GM18873 (cell line): ENCODE measurements around the gene TUBB1.
"Not testable (repeated sequence)": the region's sequence is repeated elsewhere in the genome, so short reads cannot be mapped to it uniquely, and the experiment has no call there.

ENCODE experiments used
- ATAC-seq: cut with Tn5 transposase; IDR thresholded peaks from one replicate; pipeline ENCODE4 v1.9.1; 2021; ENCODE audit warnings: mild to moderate bottlenecking, moderate library complexity, moderate number of reproducible peaks; ENCODE audit not compliant: unreplicated experiment, low FRiP score

The TUBB1 gene

DNA sequence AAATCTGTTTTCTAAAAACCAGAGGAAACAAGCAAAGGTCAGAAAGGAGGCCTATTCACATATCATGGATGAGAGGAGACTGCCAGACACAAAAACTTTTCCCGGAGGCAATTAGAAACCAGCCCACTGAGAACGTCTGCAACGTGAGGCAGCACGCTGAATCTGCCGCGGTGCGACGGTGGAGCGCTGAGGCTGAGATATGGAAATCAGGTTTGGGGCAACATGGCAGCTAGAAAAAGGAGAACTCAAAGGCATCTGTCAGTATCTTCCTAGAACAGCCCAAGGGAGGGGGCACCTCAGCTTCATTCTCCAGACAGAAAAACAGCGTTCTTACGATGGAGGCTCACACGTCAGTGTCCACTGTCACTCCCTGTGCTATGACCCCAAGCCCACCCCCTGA, 18.2 kb downstream of the TUBB1 start:
- ATAC-seq = no peak

DNA sequence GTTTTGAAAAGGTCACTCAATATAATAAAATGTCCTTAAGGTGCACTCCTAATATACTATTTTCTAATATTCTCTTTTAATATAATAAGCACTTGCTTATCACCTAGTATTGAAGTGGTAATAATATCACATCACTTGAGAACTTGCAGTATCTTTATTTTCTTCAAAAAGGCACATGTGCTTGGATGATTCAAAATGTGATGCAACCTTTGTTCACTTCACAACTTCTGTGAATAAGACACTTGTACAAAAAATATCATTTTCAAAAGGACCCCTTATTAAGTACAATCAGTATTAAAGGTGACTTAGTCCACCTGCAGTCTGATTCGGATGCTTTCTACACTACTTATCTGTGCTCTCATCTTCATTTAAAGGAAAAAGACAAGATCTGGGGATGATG, 20.0 kb downstream of the TUBB1 start:
- no peak for ATAC-seq

DNA sequence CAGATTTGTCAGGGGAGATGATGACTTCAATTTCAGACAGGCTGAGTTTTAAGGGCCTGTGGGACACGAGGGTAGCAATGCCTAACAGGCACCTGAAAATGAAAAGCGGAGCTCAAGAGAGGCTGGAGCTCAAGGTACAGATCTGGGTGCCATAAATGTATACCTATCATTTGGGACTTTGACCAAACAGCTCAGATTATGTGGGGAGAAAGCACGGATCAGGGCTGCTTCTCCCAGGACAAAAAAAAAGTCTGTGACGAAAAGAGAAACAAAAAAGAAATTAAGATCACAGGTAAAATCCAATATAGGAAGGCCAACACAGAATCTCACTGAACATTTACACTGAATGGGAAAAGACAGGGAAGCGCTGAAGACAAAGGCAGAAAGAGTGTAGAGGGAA, 21.4 kb downstream of the TUBB1 start:
- ATAC-seq = no peak

DNA sequence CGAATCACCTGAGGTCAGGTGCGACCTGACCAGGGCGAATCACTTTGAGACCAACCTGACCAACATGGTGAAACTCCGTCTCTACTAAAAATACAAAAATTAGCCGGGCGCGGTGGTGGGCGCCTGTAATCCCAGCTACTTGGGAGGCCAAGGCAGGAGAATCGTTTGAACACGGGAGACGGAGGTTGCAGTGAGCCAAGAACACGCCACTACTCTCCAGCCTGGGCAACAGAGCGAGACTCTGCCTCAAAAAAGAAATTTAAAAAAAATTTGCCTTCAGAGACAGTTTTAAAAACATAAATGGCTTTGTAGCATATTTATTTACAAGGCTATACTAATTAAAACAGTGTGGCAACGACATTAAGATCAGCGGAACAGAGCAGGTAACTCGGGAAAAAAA, 22.3 kb downstream of the TUBB1 start:
- ATAC-seq = not testable (repeated sequence)

DNA sequence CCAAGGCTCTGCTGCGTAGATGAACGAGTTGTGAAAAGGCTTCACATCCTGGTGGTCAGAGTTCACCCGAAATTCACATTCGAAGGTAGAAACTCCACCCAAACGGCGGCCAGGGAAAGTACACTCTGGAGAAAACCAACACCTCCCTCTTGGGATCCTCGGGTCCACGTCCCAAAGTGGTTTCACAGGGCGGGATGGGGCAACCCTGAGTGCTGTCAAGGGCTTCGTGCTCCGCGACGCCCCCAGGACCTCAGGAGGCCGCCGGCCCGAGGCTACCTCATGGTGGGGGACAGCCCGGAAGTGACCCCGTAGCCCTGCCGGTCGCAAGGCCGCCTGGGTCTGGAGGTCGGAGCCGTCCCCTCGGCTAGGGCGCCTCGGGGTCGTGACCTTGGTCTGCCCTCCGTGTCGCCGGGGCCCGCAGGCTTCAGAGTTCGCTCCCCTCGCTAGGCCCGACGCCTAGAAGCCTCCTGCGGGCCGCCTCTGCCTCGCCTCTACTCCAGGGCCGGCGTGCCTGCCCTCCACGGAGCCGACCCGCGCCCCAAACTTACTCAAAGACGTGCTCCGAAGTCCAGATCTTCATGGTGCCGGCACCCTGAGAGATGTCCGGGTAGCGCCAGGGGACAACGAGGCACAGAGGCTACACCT, 23.0 kb downstream of the TUBB1 start, which contains the start of gene PRELID3B:
Gene PRELID3B, minus strand, starts transcription at position 636 of the 645 bp plus-strand sequence. Its CDS starts 56 bp downstream, at position 580.
- ATAC-seq = peak; percentile 23

DNA sequence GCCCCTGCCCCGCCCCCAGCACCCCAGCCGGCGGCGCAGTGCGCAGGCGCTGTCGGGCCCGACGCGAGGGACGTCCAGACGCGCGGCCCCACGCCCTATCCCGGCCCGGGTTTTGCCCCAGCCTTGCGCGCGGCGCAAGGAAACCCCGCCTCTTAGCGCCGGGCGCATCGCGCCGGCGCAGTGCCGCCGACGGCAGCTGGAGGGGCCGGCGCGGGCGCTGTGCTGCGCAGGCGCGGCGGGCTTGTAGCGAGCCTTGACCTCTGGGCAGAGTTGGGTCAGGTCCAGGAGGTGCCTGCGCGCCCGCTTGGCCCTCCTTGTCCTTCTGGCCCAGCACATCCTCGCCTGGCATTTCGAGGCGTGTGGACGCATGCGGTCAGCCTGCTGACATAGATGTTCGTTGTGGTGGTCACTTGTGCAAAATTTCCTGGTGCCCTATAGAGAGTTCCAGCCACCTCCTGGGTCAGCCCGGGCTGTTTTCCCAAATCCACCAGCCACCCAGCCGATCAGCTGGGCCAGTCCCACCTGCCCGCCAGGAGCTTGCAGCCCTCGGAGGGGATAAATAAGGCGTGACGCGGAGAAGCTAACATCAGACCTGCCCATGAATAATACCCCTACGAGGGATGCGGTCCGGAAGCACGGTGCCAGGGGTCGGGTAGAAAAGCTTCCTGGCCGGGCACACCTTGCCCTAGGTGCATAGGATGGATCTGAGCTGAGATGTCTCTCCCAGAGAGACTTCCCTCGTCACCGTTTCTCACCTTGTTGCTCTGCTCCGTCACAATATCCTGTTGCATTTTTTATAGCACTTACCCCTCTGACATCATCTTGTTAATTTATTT, 23.8 kb downstream of the TUBB1 start:
- peak; percentile 81 for ATAC-seq

DNA sequence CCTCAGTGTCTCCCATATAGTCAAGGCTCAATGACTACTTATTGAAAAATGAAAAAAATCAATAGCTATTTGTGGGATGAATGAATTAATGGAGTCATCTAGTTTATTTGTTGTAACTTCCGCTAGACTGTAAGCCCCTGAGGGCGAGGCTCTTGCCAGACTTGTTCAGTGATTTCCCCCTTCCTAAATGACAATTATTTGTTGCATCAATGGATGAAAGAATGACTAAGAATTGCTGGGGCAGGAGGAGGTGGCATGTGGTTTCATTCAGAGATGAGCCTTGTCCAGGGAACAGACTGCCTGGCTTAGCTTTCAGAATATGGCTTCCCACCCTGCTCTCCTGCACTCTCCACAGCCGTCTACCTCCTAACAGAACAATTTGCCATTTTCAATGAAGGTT, 24.5 kb downstream of the TUBB1 start:
- no peak for ATAC-seq

DNA sequence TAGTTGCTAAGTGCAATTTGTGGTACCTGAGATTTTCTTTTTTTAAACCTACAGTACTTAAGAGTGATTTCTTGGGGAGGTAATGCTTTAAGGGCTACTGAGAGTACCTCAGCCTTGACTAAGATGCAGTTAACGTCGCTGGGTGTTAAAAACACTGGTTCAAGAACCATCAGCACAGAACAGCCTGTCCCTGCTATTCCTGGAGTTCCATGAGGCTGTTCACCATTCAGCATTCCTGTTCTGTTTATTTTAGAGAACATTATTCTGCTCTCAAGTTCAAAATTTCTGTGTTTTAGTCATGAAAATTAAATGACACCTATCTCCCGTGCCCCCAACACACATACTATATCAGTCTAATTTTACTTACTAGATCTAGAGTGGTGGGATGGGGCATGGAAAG, 25.1 kb downstream of the TUBB1 start:
- ATAC-seq = no peak

DNA sequence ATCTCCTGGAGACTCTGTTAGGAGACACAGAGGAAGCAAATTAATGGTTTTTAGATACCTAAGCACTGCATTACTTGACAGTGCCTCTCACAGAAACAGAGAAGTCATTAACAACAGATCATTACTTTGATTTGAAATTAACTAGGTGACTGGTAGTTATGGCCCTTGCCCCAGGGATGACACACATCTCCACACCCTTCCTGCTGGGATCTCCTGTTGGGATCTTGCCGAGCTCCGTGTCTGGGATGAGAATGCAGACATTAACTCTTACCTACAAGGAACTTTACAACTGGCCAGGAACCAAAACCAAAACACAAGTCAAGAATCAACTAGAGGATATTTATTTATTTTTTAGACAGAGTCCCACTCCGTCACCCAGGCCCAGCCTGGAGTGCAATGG, 25.6 kb downstream of the TUBB1 start:
- ATAC-seq = no peak

DNA sequence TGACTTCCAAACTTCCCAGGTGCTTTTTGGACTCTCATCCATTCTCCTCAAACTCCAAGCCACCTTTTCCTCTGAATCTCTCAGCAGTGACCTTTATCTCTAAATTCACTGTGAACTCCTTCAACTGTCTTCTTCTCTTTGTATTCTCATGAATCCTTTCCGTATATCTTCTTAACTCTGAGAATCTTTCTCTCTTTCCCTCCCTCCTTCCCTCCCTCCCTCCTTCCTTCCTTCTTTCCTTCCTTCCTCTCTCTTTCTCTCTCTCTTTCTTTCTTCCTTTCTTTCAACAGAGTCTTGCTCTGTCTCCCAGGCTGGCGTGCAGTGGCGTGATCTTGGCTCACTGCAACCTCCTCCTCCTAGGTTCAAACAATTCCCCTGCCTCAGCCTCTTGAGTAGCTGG, 27.6 kb downstream of the TUBB1 start:
- ATAC-seq = no peak

DNA sequence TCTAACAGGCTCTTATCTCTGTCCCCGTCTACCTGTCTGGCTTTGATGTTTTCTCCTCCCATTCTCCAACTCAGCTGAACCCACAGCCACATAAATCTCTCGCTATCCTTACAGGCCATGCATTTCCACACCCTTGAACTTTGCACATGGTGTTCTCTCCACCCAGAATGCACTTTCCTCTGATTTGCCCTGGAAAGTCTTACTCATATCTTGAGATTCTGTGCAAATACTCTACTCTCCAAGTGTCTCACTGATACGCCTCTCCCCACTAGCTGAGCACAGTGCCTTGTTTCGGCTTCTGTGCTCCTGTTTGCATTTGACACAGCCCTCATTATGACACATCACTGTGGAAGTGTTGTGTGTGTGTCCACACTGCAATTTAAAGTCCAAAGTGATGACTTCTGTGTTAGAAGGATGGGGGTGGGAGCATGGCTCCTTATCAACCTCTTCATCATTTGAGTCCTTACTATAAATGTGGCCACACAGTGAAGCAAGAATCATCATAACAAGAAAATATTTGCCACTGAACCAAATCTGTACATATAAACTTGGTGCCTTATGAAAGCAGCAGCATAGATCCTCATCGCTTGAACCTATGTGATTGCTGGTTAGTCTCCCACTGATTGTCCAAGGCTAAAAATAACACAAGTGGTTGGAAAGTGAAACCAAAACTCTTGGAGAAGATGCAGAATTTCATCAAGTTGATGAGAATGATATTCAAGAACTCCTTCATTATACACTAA, 28.9 kb downstream of the TUBB1 start:
- ATAC-seq = no peak

DNA sequence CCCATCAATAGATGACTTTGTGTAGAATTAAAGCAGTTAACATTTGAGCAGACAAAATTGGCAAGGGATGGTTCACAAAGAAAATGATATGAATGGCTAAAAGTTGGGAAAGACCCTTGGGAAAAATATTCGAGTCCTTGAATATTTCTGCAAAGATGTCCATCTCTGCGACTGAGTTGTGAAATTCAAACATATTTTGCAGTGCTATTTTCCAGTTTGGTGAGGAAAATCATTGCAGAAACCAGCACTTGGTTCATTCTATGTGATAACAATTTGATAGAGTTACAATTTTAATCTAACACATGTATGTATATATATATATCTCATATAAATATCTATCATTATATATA, 29.4 kb downstream of the TUBB1 start:
- no peak for ATAC-seq

DNA sequence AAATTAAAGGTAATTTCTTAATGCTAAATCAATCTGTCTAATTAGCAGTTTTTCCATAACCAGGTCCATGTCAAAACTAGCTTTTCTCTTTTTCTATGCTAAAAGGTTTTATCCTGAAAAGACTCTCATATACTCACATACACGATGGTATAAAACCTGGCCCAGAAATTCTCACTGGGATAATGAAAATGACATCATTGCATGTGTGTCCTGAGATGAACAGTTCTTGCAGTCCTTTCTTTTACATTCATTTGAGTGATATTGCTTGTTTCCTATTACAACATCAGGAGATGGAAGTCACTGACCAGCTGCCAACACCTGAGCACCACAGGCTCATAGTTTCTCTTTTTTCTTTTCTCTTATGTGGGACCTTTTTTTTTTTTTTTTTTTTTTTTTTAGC, 31.2 kb downstream of the TUBB1 start:
- ATAC-seq = no peak

DNA sequence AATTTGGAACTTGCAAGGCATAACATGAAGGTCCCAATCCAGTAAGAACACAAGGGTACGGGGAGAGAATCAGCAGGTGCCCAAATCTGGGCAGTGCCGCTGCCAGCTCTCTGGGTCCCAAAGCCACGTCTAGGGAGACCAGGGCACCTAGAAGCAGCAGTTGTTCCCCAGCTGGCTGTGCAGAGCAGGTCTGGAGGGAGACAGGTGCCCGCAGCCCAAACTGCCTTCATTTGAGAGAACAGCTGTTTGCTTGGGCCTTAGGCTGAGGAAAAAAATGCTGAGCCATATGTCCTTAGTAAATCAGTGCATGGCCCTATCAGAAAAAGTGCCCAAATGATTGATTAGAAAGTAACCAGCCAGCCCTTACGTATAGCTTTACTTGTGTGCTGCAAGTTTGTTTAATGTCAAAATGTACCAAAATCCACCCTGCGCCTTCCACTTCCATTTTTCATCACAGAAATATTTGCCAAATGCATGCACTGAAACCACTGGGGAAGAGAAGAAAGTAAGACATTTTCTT, 32.5 kb downstream of the TUBB1 start:
- no peak for ATAC-seq

DNA sequence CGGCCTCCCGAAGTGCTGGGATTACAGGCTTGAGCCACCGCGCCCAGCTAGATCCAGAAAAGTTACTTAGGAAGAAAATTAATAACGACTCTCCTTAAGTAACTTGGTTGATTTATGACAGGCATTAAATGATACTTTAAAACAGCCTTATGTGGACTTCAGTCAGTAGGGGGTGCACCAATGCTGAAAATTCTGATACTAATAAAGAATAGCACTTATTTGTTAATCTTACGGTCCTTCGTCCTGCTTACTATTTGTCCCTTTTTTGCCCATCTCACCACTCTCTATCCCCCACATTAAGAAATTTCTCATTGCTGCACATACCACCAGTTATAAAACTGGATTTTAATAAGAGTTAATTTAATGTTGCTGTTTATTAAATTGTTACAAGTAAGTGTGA, 36.1 kb downstream of the TUBB1 start:
- ATAC-seq = no peak

DNA sequence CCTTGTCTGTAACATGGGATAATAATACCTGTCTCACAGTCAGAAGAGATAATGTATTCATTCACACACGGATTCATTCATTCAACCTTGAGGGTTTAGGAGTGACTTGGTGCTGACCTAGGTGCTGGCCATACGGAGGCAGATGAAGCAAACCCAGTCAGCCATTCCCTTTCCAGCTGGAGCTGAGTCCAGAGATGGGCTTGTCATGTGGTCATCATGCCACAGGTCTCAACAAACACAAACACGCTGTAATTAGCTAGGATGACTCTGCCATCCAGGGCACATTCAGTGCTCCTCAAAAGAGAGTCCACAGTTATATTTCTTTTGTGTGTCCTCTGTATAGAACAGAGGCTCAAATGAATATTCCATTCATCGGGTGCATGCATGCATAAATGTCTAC, 42.9 kb downstream of the TUBB1 start:
- no peak for ATAC-seq

DNA sequence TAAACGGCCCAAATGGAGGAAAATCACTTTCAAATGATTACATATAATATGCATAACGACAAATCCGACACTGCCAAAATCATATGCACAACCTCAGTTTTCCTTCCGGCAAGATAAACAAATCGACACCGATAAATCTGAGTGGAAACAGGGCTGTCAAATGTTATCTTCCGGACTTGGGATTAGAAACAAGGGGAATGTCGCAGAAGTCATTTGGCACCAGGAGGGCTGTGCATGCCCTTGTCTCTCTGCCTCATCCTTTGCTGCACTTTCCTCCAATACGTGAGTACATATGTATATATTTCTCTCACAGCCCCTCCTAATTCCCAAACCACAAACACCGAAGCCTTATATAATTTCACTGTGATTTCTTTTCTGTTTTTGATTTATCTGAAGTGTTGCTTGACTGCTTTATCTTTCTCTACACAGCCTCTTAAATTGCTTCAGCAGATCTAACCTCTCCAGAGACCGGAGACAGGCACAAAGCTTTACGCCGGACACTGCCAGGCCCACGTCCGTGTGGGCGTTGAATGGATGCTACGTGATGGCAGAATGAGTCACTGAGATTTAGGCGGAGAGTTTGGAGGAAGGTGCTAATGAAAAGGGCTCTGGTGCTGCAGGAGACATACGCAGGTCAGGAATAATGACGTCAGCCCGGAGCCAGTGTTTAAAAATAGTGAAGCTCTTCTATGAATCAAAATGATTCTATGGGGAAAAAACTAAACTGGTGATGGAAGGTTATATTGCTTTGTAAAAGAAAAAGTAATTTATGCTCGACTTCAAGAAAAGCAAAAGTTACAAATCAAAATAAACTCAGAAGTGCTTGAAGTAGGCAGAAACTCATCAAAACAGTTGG, 44.4 kb downstream of the TUBB1 start:
- no peak for ATAC-seq

DNA sequence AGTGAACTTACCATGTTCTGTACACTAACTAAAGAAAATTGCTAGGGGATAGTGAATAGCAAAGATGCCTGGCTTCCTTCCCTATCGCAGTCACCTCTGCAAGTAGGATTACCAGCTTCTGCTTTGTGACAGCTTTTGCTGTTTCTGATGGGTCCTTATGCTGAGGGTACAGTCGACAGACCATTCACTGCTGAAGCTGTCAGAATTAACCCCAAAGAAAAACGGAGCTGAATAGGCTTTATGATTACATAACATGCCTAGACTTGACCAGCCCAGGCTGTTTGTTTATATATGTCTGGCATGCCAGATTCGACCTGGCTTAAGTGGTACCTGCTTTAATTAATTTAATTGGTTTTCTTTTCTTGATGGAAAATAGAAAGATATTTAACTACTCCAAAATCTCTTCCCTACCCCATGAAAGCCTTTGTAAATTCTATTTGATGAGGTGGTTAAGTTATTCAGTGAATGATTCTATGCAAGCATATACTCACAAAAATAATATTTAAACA, 45.0 kb downstream of the TUBB1 start:
- ATAC-seq = no peak

DNA sequence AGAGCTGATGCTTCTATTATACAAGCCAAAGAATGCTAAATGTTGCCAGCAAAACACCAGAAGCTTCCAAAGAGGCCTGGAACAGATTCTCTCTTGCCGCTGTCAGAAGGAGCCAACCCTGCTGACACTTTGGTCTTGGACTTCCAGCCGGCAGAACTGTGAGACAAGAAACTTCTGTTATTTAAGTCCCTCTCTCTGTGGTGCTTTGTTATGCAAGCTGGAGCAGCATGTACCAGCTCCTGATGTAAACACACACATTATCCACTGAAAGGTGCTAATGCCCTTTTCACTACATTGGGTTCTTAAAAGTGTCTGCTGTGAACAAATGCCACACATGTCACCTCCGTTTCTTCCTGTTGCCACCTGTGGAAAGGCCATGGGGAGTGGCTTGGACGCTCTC, 49.3 kb downstream of the TUBB1 start:
- ATAC-seq = no peak

DNA sequence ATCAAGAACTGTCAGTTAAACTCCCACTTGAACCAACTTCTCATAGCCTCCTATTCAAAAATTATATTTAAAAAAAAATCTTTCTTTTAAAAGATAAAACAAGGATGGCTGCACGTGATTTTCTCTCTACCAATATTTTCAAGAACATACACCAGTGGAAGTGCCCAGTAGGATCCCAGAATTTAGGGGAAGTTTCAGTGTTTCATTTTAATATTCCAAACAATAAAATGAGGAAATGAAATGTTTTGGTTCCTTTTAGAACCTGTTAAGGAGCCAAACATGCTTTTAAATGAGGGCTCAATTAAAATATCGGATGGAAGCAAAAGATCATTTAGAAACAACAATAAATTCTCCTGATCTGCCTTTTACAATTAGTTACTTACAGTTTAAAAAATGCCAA, 49.8 kb downstream of the TUBB1 start:
- ATAC-seq = no peak
